Left hindlimb (tissue), 1 donor: ENCODE results near the gene SYNJ2.
"Not testable (repeated sequence)": the region's sequence is repeated elsewhere in the genome, so short reads cannot be mapped to it uniquely, and the experiment has no call there.

Experiments used
- DNase-seq: peaks from one replicate; pipeline ENCODE4 v3.0.0-alpha.2; 2018

Gene SYNJ2, protein sequence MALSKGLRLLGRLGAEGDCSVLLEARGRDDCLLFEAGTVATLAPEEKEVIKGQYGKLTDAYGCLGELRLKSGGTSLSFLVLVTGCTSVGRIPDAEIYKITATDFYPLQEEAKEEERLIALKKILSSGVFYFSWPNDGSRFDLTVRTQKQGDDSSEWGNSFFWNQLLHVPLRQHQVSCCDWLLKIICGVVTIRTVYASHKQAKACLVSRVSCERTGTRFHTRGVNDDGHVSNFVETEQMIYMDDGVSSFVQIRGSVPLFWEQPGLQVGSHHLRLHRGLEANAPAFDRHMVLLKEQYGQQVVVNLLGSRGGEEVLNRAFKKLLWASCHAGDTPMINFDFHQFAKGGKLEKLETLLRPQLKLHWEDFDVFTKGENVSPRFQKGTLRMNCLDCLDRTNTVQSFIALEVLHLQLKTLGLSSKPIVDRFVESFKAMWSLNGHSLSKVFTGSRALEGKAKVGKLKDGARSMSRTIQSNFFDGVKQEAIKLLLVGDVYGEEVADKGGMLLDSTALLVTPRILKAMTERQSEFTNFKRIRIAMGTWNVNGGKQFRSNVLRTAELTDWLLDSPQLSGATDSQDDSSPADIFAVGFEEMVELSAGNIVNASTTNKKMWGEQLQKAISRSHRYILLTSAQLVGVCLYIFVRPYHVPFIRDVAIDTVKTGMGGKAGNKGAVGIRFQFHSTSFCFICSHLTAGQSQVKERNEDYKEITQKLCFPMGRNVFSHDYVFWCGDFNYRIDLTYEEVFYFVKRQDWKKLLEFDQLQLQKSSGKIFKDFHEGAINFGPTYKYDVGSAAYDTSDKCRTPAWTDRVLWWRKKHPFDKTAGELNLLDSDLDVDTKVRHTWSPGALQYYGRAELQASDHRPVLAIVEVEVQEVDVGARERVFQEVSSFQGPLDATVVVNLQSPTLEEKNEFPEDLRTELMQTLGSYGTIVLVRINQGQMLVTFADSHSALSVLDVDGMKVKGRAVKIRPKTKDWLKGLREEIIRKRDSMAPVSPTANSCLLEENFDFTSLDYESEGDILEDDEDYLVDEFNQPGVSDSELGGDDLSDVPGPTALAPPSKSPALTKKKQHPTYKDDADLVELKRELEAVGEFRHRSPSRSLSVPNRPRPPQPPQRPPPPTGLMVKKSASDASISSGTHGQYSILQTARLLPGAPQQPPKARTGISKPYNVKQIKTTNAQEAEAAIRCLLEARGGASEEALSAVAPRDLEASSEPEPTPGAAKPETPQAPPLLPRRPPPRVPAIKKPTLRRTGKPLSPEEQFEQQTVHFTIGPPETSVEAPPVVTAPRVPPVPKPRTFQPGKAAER (N-terminal part only)

DNA sequence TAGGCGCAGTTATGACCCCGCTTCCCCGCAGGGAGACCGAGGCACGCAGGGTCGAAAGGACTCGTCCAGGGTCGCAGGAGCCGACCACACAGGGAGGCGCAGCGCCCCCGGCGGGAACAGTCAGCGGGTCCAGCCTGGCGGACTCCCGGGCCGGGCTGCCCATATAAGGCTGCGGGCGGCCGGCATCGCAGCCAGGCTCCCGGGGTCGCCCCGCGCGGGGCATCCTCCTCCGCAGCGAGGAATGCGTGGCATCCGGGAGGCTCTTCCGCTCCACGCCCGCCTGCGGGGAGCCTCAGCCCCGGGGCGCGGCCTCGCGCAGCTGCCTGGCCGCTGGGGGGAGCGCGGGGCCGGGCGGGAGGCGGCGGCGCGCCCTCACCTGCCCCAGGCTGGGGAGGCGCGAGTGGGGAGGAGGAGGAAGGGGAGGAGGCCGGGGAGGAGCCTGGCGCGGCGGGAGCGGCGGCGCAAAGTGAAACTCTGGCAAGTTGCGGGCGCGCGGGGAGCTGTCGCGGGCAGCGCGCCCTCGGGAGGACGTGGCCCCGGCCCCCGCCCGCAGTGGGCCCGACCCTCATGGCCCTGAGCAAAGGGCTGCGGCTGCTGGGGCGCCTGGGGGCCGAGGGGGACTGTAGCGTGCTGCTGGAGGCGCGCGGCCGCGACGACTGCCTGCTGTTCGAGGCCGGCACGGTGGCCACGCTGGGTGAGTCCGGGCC is at the start of gene SYNJ2:
Gene SYNJ2, plus strand, starts transcription at position 469 of the 707 bp plus-strand sequence. Its CDS starts 99 bp downstream, at position 568.
- peak; percentile 83 for DNase-seq

DNA sequence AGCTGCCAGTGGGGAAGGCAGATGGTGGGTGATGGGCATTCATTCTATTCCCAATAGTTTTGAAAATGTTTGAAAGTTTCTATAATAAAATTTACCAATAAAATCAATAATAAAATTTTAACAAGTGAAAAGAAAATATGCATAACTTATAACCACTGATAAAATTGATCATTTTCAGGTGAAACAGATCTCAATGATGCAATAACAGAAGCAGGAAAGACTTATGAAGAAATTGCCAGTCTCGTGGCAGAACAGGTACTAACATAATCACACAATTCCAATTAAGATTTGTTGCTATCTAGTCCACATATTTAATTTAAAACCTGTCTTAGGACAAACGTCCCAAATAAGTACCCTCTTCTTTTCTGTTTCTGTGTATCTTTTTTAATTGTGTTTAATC is 45.9 kb upstream of the SYNJ2 start:
- DNase-seq, result no peak

DNA sequence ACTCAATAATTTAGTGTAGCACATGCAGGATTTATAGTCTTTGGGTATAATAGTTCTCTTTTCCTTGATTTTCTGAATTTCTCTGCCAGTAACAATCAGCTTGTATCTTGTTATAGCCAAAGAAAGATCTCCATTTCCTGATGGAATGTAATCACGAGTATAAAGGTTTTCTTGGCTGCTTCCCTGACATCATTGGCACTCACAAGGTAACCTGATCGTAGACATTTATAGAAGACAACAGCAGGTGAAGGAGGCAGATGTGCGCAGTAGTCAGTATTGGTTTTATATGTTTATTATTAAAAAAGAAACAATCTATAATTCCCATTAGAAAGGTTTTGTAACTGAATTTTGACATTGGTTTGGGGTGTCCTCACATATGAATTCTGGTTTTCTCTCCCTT is 44.3 kb upstream of the SYNJ2 start:
- no peak for DNase-seq

DNA sequence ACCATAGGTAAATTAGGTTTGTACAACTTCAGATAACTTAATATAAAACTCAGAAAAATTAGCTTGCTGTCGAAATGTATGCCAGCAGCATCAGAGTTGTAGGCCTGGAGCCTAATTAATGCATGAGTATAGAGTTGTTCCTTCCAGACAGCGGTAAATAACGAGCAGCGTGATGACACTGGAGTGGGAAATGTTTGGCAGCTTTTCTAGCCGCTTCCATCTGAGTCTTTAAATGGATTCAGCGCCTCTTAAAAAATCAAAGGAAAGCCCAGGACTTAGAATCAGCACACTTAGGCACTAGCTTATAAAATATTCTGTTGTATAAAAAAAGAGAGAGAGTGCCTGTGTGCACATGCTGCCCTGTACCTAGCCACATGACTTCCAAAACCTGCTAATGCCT is 43.7 kb upstream of the SYNJ2 start:
- DNase-seq, result no peak

DNA sequence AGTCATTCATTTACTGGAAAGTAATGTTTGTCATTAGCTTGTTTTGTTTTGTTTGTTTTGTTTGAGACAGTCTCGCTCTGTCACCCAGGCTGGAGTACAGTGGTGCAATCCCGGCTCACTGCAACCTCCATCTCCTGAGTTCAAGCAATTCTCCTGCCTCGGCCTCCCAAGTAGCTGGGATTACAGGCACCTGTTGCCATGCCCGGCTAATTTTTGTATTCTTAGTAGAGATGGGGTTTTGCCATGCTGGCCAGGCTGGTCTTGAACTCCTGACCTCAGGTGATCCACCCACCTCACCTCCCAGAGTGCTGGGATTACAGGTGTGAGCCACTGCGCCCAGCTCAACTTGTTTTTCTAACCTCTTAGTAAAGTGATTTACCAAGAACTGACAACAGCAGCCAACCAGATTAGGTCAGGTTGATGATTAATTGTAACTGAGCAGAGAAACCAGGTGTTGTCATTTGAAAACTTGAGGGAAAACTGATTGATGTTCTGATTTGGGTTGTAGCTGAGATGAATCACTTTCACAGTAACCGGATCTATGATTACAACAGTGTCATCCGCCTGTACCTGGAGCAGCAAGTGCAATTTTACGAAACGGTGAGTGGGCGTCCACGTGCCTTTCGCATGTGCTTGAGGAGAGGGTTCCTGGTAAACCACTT is 41.2 kb upstream of the SYNJ2 start:
- DNase-seq, result not testable (repeated sequence)

DNA sequence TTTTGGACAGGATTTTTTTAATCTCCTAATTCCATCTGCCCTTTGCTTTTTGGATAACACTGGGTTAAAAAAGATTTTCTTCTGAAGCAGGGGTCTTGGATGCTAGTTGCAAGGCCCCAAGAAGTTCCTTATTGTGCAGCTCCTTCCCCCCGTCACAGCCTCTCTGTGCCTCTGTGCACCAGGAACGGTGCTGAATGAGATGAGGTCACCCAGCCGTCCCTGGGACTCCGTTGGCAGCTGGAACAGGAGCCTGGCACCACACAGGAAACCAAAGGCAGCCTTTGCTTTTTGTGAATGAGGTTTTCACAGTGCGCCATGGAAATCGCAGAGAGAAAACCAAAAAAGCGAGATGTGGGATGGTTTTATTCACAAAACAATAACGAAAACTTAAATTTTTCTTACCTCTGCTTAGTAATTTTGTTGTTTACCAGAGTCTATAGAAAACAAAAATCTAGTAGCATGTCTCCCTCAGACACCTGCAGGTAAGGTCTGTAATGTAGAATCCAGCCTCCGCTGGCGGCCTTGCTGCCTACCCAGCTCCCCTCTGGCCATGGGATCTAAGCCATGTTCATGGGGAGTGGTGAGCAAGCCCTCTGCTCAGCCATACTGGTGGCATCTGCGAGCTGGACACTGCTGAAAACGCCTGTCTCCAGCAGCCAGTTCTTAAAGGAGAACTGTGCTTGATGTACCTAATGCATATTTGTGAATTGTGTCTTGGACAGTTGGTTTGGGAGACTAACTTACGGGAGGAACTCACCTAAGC is 40.4 kb upstream of the SYNJ2 start:
- DNase-seq, result no peak

DNA sequence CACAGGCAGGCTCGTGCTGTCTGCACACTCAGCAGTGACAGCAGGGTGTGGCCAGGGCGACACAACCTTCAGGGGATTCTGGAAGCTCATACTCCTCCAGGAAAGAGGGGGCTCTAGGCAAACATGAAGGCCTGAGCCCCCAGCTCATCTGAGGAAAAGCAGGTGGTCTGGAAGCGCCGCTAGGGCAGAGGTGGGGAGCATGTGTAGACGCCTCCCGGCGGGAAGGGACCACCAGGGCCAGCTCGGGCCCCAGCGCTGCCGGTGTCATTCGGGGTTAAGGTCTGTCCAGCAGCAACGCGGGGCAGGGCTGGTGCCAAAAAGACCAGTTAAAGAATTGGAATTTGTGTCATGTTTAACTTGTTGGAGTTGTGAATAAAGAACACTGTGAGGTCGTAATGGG is 39.3 kb upstream of the SYNJ2 start:
- no peak for DNase-seq

DNA sequence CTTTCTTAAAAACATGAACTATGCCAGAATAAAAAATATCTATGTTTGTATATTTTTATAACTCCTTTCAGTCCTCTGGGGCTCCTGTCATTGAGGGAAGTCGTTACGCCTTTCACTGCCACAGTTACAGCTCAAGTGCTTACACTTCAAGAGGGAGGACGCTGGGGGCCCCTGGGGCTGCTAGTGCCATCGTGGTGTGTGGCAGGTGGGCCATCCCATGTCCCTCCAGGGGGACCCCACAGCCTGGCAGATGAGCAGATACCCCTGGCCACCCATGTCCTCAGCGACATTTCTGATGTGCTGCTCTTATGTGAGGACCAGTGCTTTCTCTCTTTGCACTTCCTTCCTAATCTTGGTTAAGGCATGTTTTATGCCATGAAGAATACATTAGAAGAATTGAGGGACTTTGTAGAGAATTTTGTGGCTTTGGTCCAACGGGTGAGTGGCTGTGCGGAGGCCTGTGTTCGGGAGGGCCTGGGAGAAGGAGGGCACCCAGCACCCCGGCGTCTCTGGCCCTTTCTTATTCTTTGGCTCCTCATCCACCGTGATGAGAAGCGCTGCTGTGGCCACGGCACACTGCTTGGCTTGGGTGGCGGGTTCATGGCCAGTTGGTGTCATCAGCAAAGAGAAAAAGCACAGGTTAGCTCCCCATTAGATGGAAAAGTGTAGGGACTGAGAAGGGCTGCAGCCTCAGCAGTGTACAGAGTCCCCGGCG is 38.3 kb upstream of the SYNJ2 start:
- no peak for DNase-seq

DNA sequence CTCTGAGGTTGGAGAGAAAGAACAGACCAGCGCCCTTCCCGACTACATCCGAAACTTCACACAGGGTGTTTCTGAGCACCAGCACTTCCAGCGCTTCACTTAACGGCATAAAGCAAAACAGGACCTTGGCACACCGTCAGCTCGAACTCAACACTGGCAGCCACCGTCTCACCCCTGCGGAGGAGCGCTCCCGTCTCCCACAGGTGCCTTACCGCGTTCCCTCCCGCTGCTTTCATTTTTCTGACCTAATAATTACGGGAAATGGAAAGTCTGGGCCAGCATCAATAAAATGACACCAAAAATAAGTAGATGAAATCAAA is 37.7 kb upstream of the SYNJ2 start:
- no peak for DNase-seq

DNA sequence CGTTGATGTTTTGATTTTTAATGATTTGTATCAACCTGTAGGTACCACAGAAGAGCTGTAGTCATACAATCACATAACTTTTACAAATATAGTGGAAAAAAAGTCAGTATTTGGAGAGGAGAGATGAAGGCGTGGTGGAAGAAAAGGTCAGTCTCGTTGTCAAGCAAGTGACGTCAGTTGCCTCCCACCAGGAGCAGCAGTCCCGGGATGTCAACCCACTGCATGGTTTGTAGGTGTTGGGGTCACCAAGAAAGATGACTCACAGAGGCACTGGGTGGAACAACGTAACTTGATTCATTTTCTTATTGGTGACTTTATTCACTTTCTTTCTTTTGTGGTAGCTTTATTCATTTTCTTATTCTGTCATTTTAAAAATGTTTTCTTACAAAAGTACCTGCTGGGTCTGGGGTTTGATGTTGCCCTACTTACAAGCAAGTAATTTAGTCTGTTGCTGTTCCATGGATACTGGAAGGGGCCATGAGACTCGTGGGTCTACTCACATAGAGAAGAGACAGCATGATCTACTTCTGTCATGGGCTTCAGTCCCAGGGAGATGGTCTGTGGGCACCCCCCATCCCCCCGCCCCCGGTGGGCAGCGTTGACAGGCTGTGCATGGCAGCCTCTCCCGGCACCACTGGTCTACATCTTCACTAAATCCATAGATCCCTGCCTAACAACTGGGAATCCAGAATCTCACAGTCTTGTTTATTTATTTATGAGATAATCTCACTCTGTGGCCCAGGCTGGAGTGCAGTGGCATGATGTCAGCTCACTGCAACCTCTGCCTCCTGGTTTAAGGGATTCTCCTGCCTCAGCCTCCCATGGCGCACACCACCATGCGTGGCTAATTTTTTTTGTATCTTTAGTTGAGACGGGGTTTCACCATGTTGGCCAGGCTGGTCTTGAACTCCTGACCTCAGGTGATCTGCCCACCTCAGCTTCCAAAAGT is 36.4 kb upstream of the SYNJ2 start:
- no peak for DNase-seq

DNA sequence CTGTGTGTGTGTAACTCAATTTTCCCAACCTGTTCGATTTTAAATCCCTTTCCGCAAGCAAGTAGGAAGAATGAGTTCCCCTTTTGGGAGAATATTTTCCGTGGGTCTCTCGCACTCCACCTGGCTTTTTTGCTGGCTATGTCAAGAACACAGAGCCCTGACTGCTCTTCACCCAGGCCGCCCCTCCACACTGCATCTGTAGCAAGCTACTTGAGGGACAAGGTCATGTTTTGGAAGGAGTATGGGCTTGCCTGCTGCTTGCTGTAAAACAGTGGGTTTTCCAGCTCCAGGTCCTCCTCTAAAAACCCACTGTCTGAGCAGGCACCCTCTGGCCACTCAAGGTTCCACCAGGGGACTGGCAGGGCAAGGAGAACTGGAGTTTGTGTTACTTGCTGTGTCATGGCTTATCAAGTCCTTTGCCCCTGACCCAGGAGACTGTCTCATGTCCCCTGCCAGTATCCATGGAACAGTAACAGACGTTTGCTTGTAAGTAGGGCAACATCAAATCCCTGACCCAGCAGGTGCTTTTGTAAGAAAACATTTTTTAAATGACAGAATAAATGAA is 35.5 kb upstream of the SYNJ2 start:
- no peak for DNase-seq

DNA sequence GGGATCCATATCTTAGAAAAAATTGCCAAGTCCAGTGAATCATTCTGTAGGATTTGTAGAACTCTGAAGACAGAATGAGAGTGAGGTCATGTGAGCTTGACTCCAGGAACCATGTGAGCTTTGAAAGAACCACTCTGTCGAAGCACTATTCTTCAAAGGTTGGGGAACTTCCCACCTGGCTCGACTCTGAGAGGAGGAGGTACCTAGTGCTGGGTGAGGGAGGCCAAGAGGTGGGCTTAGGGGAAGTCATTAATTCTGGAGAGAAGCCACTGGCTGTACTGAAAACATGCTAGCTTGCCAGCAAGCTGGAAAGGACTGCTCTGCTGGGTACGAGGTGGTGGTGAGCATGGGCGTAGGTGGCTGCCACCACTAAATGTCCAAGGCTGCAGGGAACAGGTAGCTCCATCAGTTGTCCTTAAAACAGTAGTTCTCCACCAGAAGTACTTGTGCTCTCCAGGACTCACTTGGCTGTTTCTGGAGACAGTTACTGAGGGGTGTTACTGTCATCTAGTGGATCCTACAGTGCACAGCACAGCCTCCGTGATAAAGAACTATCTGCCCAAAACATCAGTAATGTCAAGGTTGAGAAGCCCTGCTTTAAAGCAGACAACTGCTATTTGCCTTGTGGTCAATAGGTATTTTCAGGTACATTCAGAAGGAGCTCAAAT is 34.7 kb upstream of the SYNJ2 start:
- DNase-seq, result no peak

DNA sequence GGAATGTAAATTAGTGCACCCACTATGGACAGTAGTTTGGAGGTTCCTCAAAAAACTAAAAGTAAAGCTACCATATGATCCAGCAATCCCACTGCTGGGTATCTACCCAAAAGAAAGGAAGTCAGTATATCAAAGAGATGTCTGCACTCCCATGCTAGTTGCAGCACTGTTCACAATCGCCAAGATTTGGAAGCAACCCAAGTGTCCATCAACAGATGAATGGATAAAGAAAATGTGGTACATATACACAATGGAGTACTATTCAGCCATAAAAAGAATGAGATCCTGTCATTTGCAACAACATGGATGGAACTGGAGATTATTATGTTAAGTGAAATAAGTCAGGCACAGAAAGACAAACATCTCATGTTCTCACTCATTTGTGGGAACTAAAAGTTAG is 30.8 kb upstream of the SYNJ2 start:
- not testable (repeated sequence) for DNase-seq

DNA sequence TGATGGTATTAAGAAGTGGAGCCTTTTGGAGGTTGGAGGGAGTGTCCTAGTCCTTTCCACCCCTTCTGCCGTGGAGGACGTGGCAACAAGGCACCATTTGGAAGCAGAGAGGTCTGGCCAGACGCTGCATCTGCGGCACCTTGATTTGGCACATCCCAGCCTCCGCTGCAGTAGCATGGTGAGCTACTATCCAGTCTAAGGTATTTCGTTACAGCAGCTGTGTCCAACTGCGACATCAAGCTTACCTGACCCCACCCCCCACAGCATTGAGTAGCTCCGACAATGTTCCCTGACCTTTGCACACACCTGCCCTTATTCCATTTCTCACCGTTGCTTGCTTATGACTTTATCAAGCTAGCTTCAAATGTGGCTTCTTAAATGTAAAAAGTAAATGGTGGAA is 29.8 kb upstream of the SYNJ2 start:
- no peak for DNase-seq

DNA sequence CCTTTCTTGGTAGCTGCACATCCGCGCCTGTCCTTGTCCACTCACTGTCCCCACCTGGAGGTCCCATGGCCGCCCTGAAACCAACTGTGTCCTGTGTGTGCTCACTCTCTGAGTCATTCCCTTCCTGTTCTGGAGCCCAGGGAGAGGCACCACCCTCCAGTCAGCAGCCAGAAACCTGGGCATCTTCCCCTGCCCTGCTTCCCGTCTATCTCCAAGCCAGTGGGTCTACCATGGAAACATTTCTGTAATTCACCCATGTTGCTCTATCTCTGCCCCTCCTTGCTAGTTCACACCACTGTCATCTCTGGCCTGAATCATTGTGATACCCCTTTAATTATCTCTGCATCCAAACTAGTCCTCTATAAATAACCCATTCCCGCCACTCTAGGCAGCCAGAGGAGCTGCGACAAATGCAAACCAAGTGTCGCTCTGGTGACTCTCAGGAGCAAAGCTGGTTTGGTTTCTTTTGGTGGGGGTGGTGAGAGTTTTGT is 28.8 kb upstream of the SYNJ2 start:
- DNase-seq, result no peak

DNA sequence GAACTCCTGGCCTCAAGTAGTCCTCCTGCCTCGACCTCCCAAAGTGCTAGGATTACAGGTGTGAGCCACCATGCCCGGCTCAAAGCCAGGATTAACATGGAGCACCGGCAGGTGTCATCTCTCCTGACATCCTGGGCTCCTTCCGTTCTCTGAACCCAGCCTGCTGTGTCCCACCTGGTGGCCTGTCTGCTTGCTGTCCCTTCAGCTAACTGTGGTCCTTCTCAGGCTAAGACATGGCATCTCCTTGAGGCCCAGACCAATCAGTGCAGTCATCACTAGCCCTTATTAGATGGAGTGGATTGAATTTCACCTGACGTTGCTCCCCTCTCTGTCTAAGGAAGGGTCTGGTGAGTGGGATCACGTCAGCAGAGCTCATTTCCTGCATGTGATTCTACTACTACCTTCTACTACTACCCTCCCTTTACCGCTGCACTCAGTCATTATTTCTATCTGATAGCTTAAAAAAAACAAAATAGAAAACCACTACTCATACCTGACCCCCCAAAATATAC is 28.0 kb upstream of the SYNJ2 start:
- DNase-seq, result no peak

DNA sequence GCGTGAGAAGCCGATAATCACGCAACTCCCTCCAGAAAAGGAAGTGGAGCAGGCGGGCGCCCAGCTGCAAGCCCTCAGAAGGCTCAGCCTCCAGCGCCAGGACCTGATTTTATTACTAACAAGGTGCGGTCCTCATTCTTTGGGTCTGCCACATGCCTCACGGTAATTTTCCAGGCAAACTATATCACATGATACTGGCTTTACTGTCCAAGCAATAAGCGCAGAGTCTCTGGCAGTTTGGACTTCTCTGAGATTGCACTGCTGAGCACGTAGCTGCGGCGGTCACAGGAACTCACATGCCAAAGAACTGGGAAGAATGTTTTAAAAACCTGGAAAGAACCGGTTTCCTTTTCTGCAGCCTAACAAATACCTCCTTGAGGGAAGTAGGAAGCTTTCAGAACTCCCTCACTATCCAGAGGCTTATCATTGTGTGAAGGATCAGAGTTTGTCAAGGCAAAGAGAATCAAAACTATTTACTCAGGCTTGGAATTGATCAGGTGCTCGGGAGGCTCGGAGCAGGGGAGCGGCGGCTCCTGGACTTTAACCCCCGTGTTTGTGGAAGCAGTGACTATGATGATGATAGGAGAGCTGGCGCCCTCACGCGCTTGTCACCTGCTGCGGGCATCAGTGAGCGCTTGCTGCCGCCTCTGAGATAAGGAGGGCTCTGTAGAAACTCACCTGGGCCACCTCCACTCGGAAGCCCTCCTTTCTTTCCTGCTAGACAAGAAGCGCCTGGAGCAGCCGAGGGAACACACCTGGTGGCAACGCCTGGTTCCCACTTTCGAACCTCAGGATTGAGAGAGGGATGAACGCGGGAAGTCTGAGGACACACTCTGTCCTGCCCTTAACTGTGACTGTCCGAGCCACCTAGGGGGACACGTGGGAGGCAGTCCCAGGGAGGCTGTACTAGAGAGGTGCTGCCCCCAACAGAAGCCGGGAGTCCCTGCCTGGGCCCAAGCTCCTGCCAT is 27.2 kb upstream of the SYNJ2 start:
- peak; percentile 48 for DNase-seq
